Activated T-cell treated with anti-CD3 and anti-CD28 coated beads, Interleukin-2, amount 50 U/mL, for 4 hours (primary cell): ENCODE results near the gene MXD4. TPM values are rescaled to one million over a fixed set of nuclear protein-coding genes. Genes with fewer than 3 reads are reported as not detected.

Experiments used
- ATAC-seq, 2 donors: fragments of 200-7000 bp; cut with Tn5 transposase; one replicate each; pipeline ENCODE4 v1.10.0; 2021
- DNase-seq: peaks from one replicate; pipeline ENCODE4 v3.0.0-alpha.2; 2020
- H3K27me3 Mint-ChIP-seq: one replicate; pipeline ENCODE4 v1.8.0; 2021; ENCODE audit warnings: low read depth, mixed read lengths
- H3K36me3 Mint-ChIP-seq: one replicate; pipeline ENCODE4 v1.8.0; 2022; ENCODE audit warnings: mixed read lengths; ENCODE audit not compliant: insufficient read depth
- H3K4me1 Mint-ChIP-seq: one replicate; pipeline ENCODE4 v1.8.0; 2021; ENCODE audit warnings: low read depth, mixed read lengths
- H3K4me3 Mint-ChIP-seq: one replicate; pipeline ENCODE4 v1.8.0; 2021; ENCODE audit warnings: mild to moderate bottlenecking, moderate library complexity, mixed read lengths
- H3K9me3 Mint-ChIP-seq: one replicate; pipeline ENCODE4 v1.8.0; 2021; ENCODE audit warnings: mixed read lengths
- total RNA-seq, 3 donors: library from RNA; stranded (reverse); gene quantifications; one replicate each; pipeline ENCODE4 v1.2.1, GENCODE V29; 2021

MXD4 gene
- 1 to 10 TPM; 5.1 to 6.3 (median 5.4) TPM for total RNA-seq

- DNase-seq, result no peak
- Mint-ChIP-seq H3K4me1 (peaks cover 4% of the 10 kb centered on the region), H3K9me3 (no peaks in the 10 kb centered on the region), H3K36me3 (no peaks in the 10 kb centered on the region), H3K27me3 (no peaks in the 10 kb centered on the region), H3K4me3 (peak within 1 kb of the TSS; percentile 74)
- ATAC-seq, result peak; percentile 1 to 2
Observed at GRCh38 chr4:2261853-2262144, at the start of gene MXD4. Gene MXD4, minus strand, starts transcription at chr4:2262109. Its CDS starts 129 bp downstream, at chr4:2261980.

- Mint-ChIP-seq H3K36me3 (peaks cover 19% of the 10 kb centered on the region), H3K9me3 (peaks cover 12% of the 10 kb centered on the region), H3K4me1 (no peaks in the 10 kb centered on the region), H3K4me3 (no peak overlapping the region), H3K27me3 (no peaks in the 10 kb centered on the region)
- ATAC-seq (no peak), DNase-seq (no peak)
Observed at GRCh38 chr4:2306773-2307410, 45.0 kb upstream of the MXD4 start.

GRCh38 chr4:2305766-2306501 lies 44.0 kb upstream of the MXD4 start:
- Mint-ChIP-seq H3K4me1 (no peaks in the 10 kb centered on the region), H3K27me3 (no peaks in the 10 kb centered on the region)
- DNase-seq, result no peak

GRCh38 chr4:2304877-2305561 lies 43.1 kb upstream of the MXD4 start:
- no peak overlapping the region for H3K4me3 Mint-ChIP-seq
- H3K27me3 Mint-ChIP-seq, result no peaks in the 10 kb centered on the region
- no peak for DNase-seq

More at GRCh38 chr4:2305766-2306501, 44.0 kb upstream of the MXD4 start:
- no peak for ATAC-seq
- Mint-ChIP-seq H3K36me3 (peaks cover 19% of the 10 kb centered on the region), H3K9me3 (peaks cover 12% of the 10 kb centered on the region), H3K4me3 (no peak overlapping the region)

GRCh38 chr4:2304321-2304876 lies 42.5 kb upstream of the MXD4 start:
- ATAC-seq, result no peak
- Mint-ChIP-seq H3K27me3 (no peaks in the 10 kb centered on the region), H3K4me1 (no peaks in the 10 kb centered on the region), H3K4me3 (no peak overlapping the region), H3K9me3 (peaks cover 6% of the 10 kb centered on the region), H3K36me3 (peaks cover 14% of the 10 kb centered on the region)
- DNase-seq, result no peak

More at GRCh38 chr4:2304877-2305561, 43.1 kb upstream of the MXD4 start:
- no peak for ATAC-seq
- peaks cover 14% of the 10 kb centered on the region for H3K36me3 Mint-ChIP-seq
- H3K9me3 Mint-ChIP-seq, result peaks cover 7% of the 10 kb centered on the region
- no peaks in the 10 kb centered on the region for H3K4me1 Mint-ChIP-seq

- Mint-ChIP-seq H3K36me3 (peaks cover 14% of the 10 kb centered on the region), H3K27me3 (no peaks in the 10 kb centered on the region)
Observed at GRCh38 chr4:2303686-2304320, 41.9 kb upstream of the MXD4 start.

GRCh38 chr4:2303121-2303685 lies 41.3 kb upstream of the MXD4 start:
- no peaks in the 10 kb centered on the region for H3K27me3 Mint-ChIP-seq
- peaks cover 14% of the 10 kb centered on the region for H3K36me3 Mint-ChIP-seq
- DNase-seq (no peak), ATAC-seq (no peak)
- H3K4me3 Mint-ChIP-seq, result no peak overlapping the region
- H3K4me1 Mint-ChIP-seq, result peaks cover 4% of the 10 kb centered on the region
- H3K9me3 Mint-ChIP-seq, result peaks cover 6% of the 10 kb centered on the region

More at GRCh38 chr4:2303686-2304320, 41.9 kb upstream of the MXD4 start:
- H3K9me3 Mint-ChIP-seq, result peaks cover 6% of the 10 kb centered on the region
- DNase-seq (no peak), ATAC-seq (no peak)
- no peak overlapping the region for H3K4me3 Mint-ChIP-seq
- peaks cover 3% of the 10 kb centered on the region for H3K4me1 Mint-ChIP-seq

- H3K4me3 Mint-ChIP-seq, result no peak overlapping the region
- H3K27me3 Mint-ChIP-seq, result no peaks in the 10 kb centered on the region
- H3K9me3 Mint-ChIP-seq, result peaks cover 6% of the 10 kb centered on the region
- ATAC-seq, result no peak
- H3K36me3 Mint-ChIP-seq, result peaks cover 14% of the 10 kb centered on the region
- no peak for DNase-seq
- H3K4me1 Mint-ChIP-seq, result peaks cover 9% of the 10 kb centered on the region
Observed at GRCh38 chr4:2302387-2303119, 40.6 kb upstream of the MXD4 start.

GRCh38 chr4:2301806-2302205 lies 39.9 kb upstream of the MXD4 start:
- Mint-ChIP-seq H3K27me3 (no peaks in the 10 kb centered on the region), H3K9me3 (peaks cover 2% of the 10 kb centered on the region), H3K4me3 (no peak overlapping the region), H3K36me3 (peaks cover 10% of the 10 kb centered on the region), H3K4me1 (peaks cover 11% of the 10 kb centered on the region)
- DNase-seq, result no peak
- ATAC-seq, result no peak

GRCh38 chr4:2301225-2301642 lies 39.3 kb upstream of the MXD4 start:
- Mint-ChIP-seq H3K4me1 (peaks cover 13% of the 10 kb centered on the region), H3K36me3 (peaks cover 8% of the 10 kb centered on the region), H3K4me3 (no peak overlapping the region), H3K27me3 (no peaks in the 10 kb centered on the region), H3K9me3 (no peaks in the 10 kb centered on the region)
- DNase-seq, result no peak
- no peak for ATAC-seq

GRCh38 chr4:2300431-2301224 lies 38.7 kb upstream of the MXD4 start:
- H3K27me3 Mint-ChIP-seq, result no peaks in the 10 kb centered on the region
- no peak overlapping the region for H3K4me3 Mint-ChIP-seq
- H3K4me1 Mint-ChIP-seq, result peaks cover 16% of the 10 kb centered on the region
- DNase-seq (no peak), ATAC-seq (no peak)
- H3K9me3 Mint-ChIP-seq, result no peaks in the 10 kb centered on the region
- H3K36me3 Mint-ChIP-seq, result peaks cover 8% of the 10 kb centered on the region

GRCh38 chr4:2299794-2300193 lies 37.9 kb upstream of the MXD4 start:
- DNase-seq, result no peak
- no peak for ATAC-seq
- no peaks in the 10 kb centered on the region for H3K27me3 Mint-ChIP-seq
- H3K4me1 Mint-ChIP-seq, result peaks cover 22% of the 10 kb centered on the region
- H3K36me3 Mint-ChIP-seq, result peaks cover 8% of the 10 kb centered on the region
- H3K9me3 Mint-ChIP-seq, result no peaks in the 10 kb centered on the region
- no peak overlapping the region for H3K4me3 Mint-ChIP-seq

GRCh38 chr4:2298532-2298991 lies 36.7 kb upstream of the MXD4 start:
- no peaks in the 10 kb centered on the region for H3K27me3 Mint-ChIP-seq
- H3K36me3 Mint-ChIP-seq, result peaks cover 8% of the 10 kb centered on the region
- H3K4me3 Mint-ChIP-seq, result no peak overlapping the region
- peaks cover 27% of the 10 kb centered on the region for H3K4me1 Mint-ChIP-seq
- DNase-seq (no peak), ATAC-seq (no peak)
- no peaks in the 10 kb centered on the region for H3K9me3 Mint-ChIP-seq
